HG03060 (cell line): ENCODE results near the gene PGA3.
"Not testable (repeated sequence)": the region's sequence is repeated elsewhere in the genome, so short reads cannot be mapped to it uniquely, and the experiment has no call there.

Experiments
- ATAC-seq: cut with Tn5 transposase; IDR thresholded peaks from one replicate; pipeline ENCODE4 v1.9.1; 2021; ENCODE audit warnings: low read depth, moderate number of reproducible peaks; ENCODE audit not compliant: unreplicated experiment

Gene PGA3

GRCh38 chr11:61170566-61170965 is 32.7 kb upstream of the PGA3 start:
- no peak for ATAC-seq

- ATAC-seq: no peak
Observed at GRCh38 chr11:61171907-61172306, 31.4 kb upstream of the PGA3 start.

GRCh38 chr11:61172356-61172755 is 31.0 kb upstream of the PGA3 start:
- ATAC-seq: no peak

- no peak for ATAC-seq
Observed at GRCh38 chr11:61172888-61173287, 30.4 kb upstream of the PGA3 start.

- no peak for ATAC-seq
Observed at GRCh38 chr11:61173456-61173855, 29.9 kb upstream of the PGA3 start.

- ATAC-seq: no peak
Observed at GRCh38 chr11:61174273-61174672, 29.0 kb upstream of the PGA3 start.

GRCh38 chr11:61174949-61175348 is 28.4 kb upstream of the PGA3 start:
- ATAC-seq: no peak

GRCh38 chr11:61176446-61176845 is 26.9 kb upstream of the PGA3 start:
- ATAC-seq: no peak

GRCh38 chr11:61180205-61180604 is 23.1 kb upstream of the PGA3 start:
- not testable (repeated sequence) for ATAC-seq

- ATAC-seq: no peak
Observed at GRCh38 chr11:61181489-61181888, 21.8 kb upstream of the PGA3 start.

- ATAC-seq: no peak
Observed at GRCh38 chr11:61183645-61184044, 19.7 kb upstream of the PGA3 start.

- no peak for ATAC-seq
Observed at GRCh38 chr11:61186504-61186903, 16.8 kb upstream of the PGA3 start.

GRCh38 chr11:61187505-61188130 is 15.7 kb upstream of the PGA3 start:
- ATAC-seq: no peak

- ATAC-seq: no peak
Observed at GRCh38 chr11:61189933-61190332, 13.4 kb upstream of the PGA3 start.

- no peak for ATAC-seq
Observed at GRCh38 chr11:61193596-61193995, 9.7 kb upstream of the PGA3 start.

- no peak for ATAC-seq
Observed at GRCh38 chr11:61194169-61194671, 9.1 kb upstream of the PGA3 start.

- ATAC-seq: no peak
Observed at GRCh38 chr11:61194981-61195695, 8.2 kb upstream of the PGA3 start.

GRCh38 chr11:61195719-61196118 is 7.6 kb upstream of the PGA3 start:
- ATAC-seq: no peak

GRCh38 chr11:61198361-61198760 is 5.0 kb upstream of the PGA3 start:
- ATAC-seq: no peak

GRCh38 chr11:61198948-61199523 is 4.3 kb upstream of the PGA3 start:
- no peak for ATAC-seq

GRCh38 chr11:61201476-61201875 is 1.8 kb upstream of the PGA3 start:
- ATAC-seq: no peak

- not testable (repeated sequence) for ATAC-seq
Observed at GRCh38 chr11:61203873-61204272, 558 bp downstream of the PGA3 start.
